Neuronal stem cell (in vitro differentiated cells): ENCODE results near the gene PAPSS2.
A peak's percentile ranks its signal among the peaks of the same experiment; 100 is the strongest.

ENCODE experiments used
- DNase-seq: peaks from one replicate; pipeline ENCODE4 v3.0.0-alpha.2; 2013; ENCODE audit warnings: low spot score
- H2AFZ ChIP-seq: one replicate; pipeline ENCODE4 v1.6.1; 2013; ENCODE audit warnings: mild to moderate bottlenecking, low read length, inconsistent platforms
- H2AK5ac ChIP-seq: 2 replicates; pipeline ENCODE4 v1.6.1; 2013; ENCODE audit warnings: low read depth, mild to moderate bottlenecking, inconsistent platforms, low read length, moderate library complexity, mixed read lengths
- H2BK120ac ChIP-seq: 2 replicates; pipeline ENCODE4 v1.6.1; 2013; ENCODE audit warnings: low read depth, mild to moderate bottlenecking, inconsistent platforms, low read length, moderate library complexity, mixed read lengths
- H2BK12ac ChIP-seq: one replicate; pipeline ENCODE4 v1.6.1; 2013; ENCODE audit warnings: low read length, inconsistent platforms
- H2BK15ac ChIP-seq: 2 replicates; pipeline ENCODE4 v1.6.1; 2013; ENCODE audit warnings: mild to moderate bottlenecking, low read length, inconsistent platforms, mixed read lengths
- H2BK5ac ChIP-seq: one replicate; pipeline ENCODE4 v1.6.1; 2013; ENCODE audit warnings: inconsistent platforms, mild to moderate bottlenecking, low read length, moderate library complexity
- H3K14ac ChIP-seq: one replicate; pipeline ENCODE4 v1.6.1; 2013; ENCODE audit warnings: low read length, inconsistent platforms
- H3K18ac ChIP-seq: 2 replicates; pipeline ENCODE4 v1.6.1; 2013; ENCODE audit warnings: low read length, inconsistent platforms
- H3K23ac ChIP-seq: 2 replicates; pipeline ENCODE4 v1.6.1; 2013; ENCODE audit warnings: low read depth, mild to moderate bottlenecking, mixed read lengths, low read length, inconsistent platforms; ENCODE audit not compliant: poor library complexity
- H3K27ac ChIP-seq: replicated peaks from 3 replicates; pipeline ENCODE4 v1.5.1; 2013; ENCODE audit warnings: low read length, inconsistent platforms
- H3K27me3 ChIP-seq, 3 experiments: 2 replicates each; pipeline ENCODE4 v1.6.1; 2013; ENCODE audit warnings: low read length in 3 of 3, mild to moderate bottlenecking in 2 of 3, inconsistent platforms in 1 of 3, low read depth in 1 of 3, mixed read lengths in 1 of 3, moderate library complexity in 1 of 3; ENCODE audit not compliant: control insufficient read depth in 3 of 3, insufficient read depth in 3 of 3
- H3K36me3 ChIP-seq, 2 donors: replicated peaks in 1 of 2; 2 replicates each; pipeline ENCODE4 v1.6.1; 2013; ENCODE audit warnings: low read length in 2 of 2; ENCODE audit not compliant: control insufficient read depth in 2 of 2, insufficient read depth in 2 of 2
- H3K4ac ChIP-seq: 2 replicates; pipeline ENCODE4 v1.6.1; 2013; ENCODE audit warnings: inconsistent platforms, mild to moderate bottlenecking, low read length, moderate library complexity
- H3K4me1 ChIP-seq, 2 donors: 1 replicate in 1 of 2; 2 replicates in 1 of 2; pipeline ENCODE4 v1.6.1; 2013; ENCODE audit warnings: low read length in 2 of 2, low read depth in 1 of 2; ENCODE audit not compliant: control insufficient read depth in 2 of 2, insufficient read depth in 1 of 2
- H3K4me2 ChIP-seq: one replicate; pipeline ENCODE4 v1.6.1; 2013; ENCODE audit warnings: mild to moderate bottlenecking, low read length, inconsistent platforms; ENCODE audit not compliant: insufficient read depth, poor library complexity, severe bottlenecking
- H3K4me3 ChIP-seq, 2 donors: 2 replicates each; pipeline ENCODE4 v1.5.1; 2013; ENCODE audit warnings: low read length in 2 of 2, mild to moderate bottlenecking in 2 of 2, inconsistent platforms in 1 of 2, moderate library complexity in 1 of 2
- H3K79me1 ChIP-seq: one replicate; pipeline ENCODE4 v1.6.1; 2013; ENCODE audit warnings: low read depth, mild to moderate bottlenecking, inconsistent platforms, low read length, moderate library complexity
- H3K9ac ChIP-seq: one replicate; pipeline ENCODE4 v1.6.1; 2013; ENCODE audit warnings: mild to moderate bottlenecking, low read depth, low read length, inconsistent platforms; ENCODE audit not compliant: poor library complexity
- H3K9me3 ChIP-seq, 2 donors: replicated peaks in 1 of 2; 2 replicates each; pipeline versions ENCODE3 to v1.6.1; 2013; ENCODE audit warnings: low read length in 2 of 2, mild to moderate bottlenecking in 2 of 2, inconsistent platforms in 1 of 2, low read depth in 1 of 2, mixed read lengths in 1 of 2, moderate library complexity in 1 of 2; ENCODE audit not compliant: control insufficient read depth in 2 of 2, insufficient read depth in 1 of 2
- H4K8ac ChIP-seq: one replicate; pipeline ENCODE4 v1.6.1; 2013; ENCODE audit warnings: low read depth, mild to moderate bottlenecking, inconsistent platforms, low read length, moderate library complexity
- H4K91ac ChIP-seq: one replicate; pipeline ENCODE4 v1.6.1; 2013; ENCODE audit warnings: low read length, low read depth, mild to moderate bottlenecking, inconsistent platforms; ENCODE audit not compliant: poor library complexity
- WGBS, 2 donors: extraction: QIAGEN DNeasy Blood & Tissue Kit; methylation state at CpG; one replicate each; pipeline ENCODE4 v1.1.7; 2013; ENCODE audit warnings: missing lambda C conversion rate in 2 of 2, mixed read lengths in 1 of 2; ENCODE audit not compliant: insufficient read length in 2 of 2, insufficient replicate concordance in 1 of 2; ENCODE audit errors: extremely low coverage in 2 of 2; 5-methylcytosine and 5-hydroxymethylcytosine counted together

The PAPSS2 gene

GRCh38 chr10:87705339-87705738, 45.7 kb downstream of the PAPSS2 start:
- H3K4me1 ChIP-seq: no peaks in the 10 kb centered on the region
- H3K27ac ChIP-seq: no peak overlapping the region
- no peak overlapping the region for H3K14ac ChIP-seq
- H2BK5ac ChIP-seq: no peak overlapping the region
- no peaks in the 10 kb centered on the region for H3K27me3 ChIP-seq
- H3K23ac ChIP-seq: no peak overlapping the region
- H4K8ac ChIP-seq: no peak overlapping the region
- no peak overlapping the region for H2AK5ac ChIP-seq
- H3K36me3 ChIP-seq: no peaks in the 10 kb centered on the region
- no peak overlapping the region for H2BK12ac ChIP-seq
- H3K18ac ChIP-seq: no peak overlapping the region
- H3K4ac ChIP-seq: no peak overlapping the region
- H2BK120ac ChIP-seq: no peak overlapping the region
- no peak for DNase-seq
- H3K4me3 ChIP-seq: no peak overlapping the region
- H4K91ac ChIP-seq: no peak overlapping the region
- no peak overlapping the region for H2AFZ ChIP-seq
- H2BK15ac ChIP-seq: no peak overlapping the region
- H3K4me2 ChIP-seq: no peak overlapping the region
- H3K79me1 ChIP-seq: no peaks in the 10 kb centered on the region
- no peaks in the 10 kb centered on the region for H3K9me3 ChIP-seq
- no peak overlapping the region for H3K9ac ChIP-seq

DNA sequence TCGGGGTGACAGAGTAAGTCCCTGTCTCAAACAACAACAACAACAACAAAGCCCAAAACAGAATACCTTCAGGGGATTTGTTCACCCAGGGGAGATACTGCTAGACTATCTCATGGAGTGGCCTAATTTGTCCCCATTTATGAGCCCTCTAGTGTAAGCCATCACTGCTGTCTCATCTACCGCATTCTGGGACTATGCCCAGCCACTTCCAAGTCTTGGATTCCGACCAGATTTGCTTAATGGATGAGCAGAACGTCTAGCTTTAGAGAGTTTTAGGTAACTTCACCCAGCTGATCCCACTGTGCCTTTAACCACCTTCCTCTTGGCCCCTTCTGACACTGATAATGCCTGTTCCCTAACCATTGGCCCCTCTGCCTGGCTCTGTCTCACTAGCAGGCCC, 47.1 kb downstream of the PAPSS2 start:
- no peak overlapping the region for H3K4ac ChIP-seq
- H3K14ac ChIP-seq: no peak overlapping the region
- no peak overlapping the region for H3K4me3 ChIP-seq
- H3K79me1 ChIP-seq: no peaks in the 10 kb centered on the region
- H2BK12ac ChIP-seq: no peak overlapping the region
- no peaks in the 10 kb centered on the region for H3K36me3 ChIP-seq
- H2BK120ac ChIP-seq: no peak overlapping the region
- H3K4me1 ChIP-seq: no peaks in the 10 kb centered on the region
- H3K27ac ChIP-seq: no peak overlapping the region
- H4K8ac ChIP-seq: no peak overlapping the region
- no peaks in the 10 kb centered on the region for H3K9me3 ChIP-seq
- no peak overlapping the region for H3K23ac ChIP-seq
- no peak overlapping the region for H2AK5ac ChIP-seq
- H4K91ac ChIP-seq: no peak overlapping the region
- H3K27me3 ChIP-seq: no peaks in the 10 kb centered on the region
- DNase-seq: no peak
- WGBS, 2 donors: no CpG with 5 or more reads among the region's 4 CpGs
- H3K9ac ChIP-seq: no peak overlapping the region
- H2BK5ac ChIP-seq: no peak overlapping the region
- no peak overlapping the region for H2AFZ ChIP-seq
- H3K18ac ChIP-seq: no peak overlapping the region
- H3K4me2 ChIP-seq: no peak overlapping the region
- H2BK15ac ChIP-seq: no peak overlapping the region

DNA sequence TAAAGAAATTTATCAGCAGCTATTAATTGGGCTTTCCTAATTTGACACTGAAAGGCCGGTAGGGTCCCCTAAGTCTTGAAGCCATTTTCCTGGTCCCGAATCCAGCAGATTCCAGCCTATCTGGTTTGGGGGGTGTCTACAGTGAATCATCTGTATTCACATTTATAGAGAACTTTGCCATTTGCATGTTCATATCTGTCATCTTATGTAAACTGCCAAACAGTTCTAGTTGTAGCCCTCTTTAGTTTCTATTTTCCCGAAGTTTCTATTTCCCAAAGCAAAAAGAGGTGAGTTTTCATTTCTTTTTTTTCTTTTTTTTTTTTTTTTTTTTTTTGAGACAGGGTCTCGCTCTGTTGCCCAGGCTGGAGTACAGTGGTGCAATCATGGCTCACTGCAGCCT, 47.6 kb downstream of the PAPSS2 start:
- no peaks in the 10 kb centered on the region for H3K79me1 ChIP-seq
- H3K27ac ChIP-seq: no peak overlapping the region
- H4K8ac ChIP-seq: no peak overlapping the region
- H4K91ac ChIP-seq: no peak overlapping the region
- H3K27me3 ChIP-seq: no peaks in the 10 kb centered on the region
- WGBS, 2 donors: no CpG with 5 or more reads among the region's 4 CpGs
- no peaks in the 10 kb centered on the region for H3K4me1 ChIP-seq
- H3K9me3 ChIP-seq: no peaks in the 10 kb centered on the region
- H3K4ac ChIP-seq: no peak overlapping the region
- no peak overlapping the region for H2BK12ac ChIP-seq
- no peak overlapping the region for H3K18ac ChIP-seq
- no peak overlapping the region for H3K14ac ChIP-seq
- H2AK5ac ChIP-seq: no peak overlapping the region
- H3K4me3 ChIP-seq: no peak overlapping the region
- no peak overlapping the region for H2AFZ ChIP-seq
- no peak overlapping the region for H3K4me2 ChIP-seq
- DNase-seq: no peak
- H3K36me3 ChIP-seq: no peaks in the 10 kb centered on the region
- no peak overlapping the region for H3K23ac ChIP-seq
- no peak overlapping the region for H2BK15ac ChIP-seq
- H2BK120ac ChIP-seq: no peak overlapping the region
- no peak overlapping the region for H2BK5ac ChIP-seq
- H3K9ac ChIP-seq: no peak overlapping the region

DNA sequence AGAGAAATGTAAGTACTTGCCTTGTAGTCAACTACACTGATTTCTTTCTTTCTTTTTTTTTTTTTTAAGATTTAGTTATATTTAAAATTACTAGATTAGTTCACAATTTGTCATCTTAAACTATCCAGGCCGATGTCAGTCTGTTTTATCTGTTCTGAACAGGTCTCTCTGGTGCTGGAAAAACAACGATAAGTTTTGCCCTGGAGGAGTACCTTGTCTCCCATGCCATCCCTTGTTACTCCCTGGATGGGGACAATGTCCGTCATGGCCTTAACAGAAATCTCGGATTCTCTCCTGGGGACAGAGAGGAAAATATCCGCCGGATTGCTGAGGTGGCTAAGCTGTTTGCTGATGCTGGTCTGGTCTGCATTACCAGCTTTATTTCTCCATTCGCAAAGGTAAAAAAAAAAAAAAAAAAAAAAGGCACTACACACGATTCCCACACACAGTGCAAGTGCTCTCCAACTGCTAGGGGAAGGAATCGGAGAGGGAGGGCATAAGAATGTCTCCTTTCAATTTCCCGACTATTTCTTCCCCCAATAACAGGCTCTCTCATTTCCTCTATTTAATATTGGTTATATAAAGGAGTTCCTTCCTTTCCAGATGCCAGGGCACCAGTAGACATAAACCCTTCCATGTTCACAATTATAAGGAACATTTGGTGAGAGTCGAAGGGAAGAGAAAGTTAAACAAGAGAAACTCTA, 53.4 kb downstream of the PAPSS2 start:
- peak overlapping the region; percentile 40 for H2AFZ ChIP-seq
- H3K23ac ChIP-seq: no peak overlapping the region
- H3K36me3 ChIP-seq: no peaks in the 10 kb centered on the region
- H2BK15ac ChIP-seq: no peak overlapping the region
- no peak for DNase-seq
- WGBS, 2 donors: no CpG with 5 or more reads among the region's 11 CpGs
- H3K4me3 ChIP-seq: no peak overlapping the region
- H3K9ac ChIP-seq: no peak overlapping the region
- H3K18ac ChIP-seq: no peak overlapping the region
- no peak overlapping the region for H2AK5ac ChIP-seq
- no peak overlapping the region for H2BK12ac ChIP-seq
- H3K79me1 ChIP-seq: no peaks in the 10 kb centered on the region
- no peak overlapping the region for H3K4me2 ChIP-seq
- no peak overlapping the region for H4K91ac ChIP-seq
- no peaks in the 10 kb centered on the region for H3K9me3 ChIP-seq
- no peak overlapping the region for H3K14ac ChIP-seq
- no peak overlapping the region for H2BK5ac ChIP-seq
- no peak overlapping the region for H3K27ac ChIP-seq
- H3K4me1 ChIP-seq: no peaks in the 10 kb centered on the region
- H4K8ac ChIP-seq: no peak overlapping the region
- H3K4ac ChIP-seq: no peak overlapping the region
- H3K27me3 ChIP-seq: no peaks in the 10 kb centered on the region
- H2BK120ac ChIP-seq: no peak overlapping the region
